ENCODE results near the gene SRGAP3.

SRGAP3 gene

DNA sequence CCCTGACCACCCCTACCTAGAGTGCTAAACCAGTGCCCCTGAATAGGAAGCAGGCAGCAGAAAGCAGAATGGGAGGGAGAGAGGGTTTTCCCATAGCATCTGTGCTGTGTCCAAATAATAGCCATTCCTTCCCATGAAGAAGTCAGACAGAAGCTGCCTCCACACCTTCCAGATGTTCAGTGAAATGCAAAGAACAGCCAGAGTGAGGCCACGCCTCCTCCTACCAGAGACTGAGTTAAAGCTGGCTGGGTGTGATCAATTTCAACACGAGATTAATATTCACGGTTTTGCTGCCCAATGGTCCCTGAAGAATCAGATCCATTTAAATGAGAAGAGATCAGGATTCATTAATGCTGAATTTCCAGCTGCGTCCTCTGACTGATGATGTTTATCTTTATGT is 111.8 kb downstream of the SRGAP3 start:
- TF ChIP-seq CTCF (IDR thresholded peaks at IDR 0.05), result no peak
- no peak for TF ChIP-seq ZFX (IDR thresholded peaks at IDR 0.05; ENCODE audit: borderline replicate concordance)
- H3K27ac ChIP-seq, result no peak overlapping the region

DNA sequence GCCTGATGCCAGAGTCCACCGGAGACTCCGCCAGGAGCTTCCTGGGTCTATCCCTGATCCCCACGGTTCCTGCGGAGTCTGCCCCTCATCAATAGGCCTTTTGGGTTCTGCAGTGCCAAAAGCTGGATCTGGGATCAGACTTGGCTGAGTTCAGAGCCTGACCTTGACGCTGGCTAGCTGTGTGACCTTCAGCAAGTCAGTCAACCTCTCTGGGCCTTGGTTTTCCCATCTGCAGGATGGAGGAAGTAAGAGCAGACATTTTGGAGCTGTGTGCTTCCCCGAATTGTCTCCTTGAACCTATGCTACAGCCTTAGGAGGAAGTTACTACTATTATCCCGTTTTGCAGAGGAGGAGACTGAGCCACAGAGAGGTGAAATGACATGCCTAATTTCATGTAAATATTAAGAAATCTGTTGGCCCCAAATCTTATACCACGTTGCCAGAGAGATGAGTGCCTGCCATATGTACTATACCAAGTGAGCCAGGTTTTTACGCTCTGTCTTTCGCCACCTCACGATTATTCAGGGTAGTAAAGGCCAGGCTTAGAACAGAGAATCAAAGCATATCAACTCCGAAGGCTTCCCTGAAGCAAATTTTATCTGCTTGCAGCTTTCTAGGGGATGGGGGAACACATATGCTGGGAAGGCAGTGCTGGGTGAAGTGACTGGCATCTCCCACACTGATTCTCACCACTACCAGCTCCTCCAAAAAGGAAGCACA is 112.5 kb downstream of the SRGAP3 start:
- TF ChIP-seq CTCF (IDR thresholded peaks at IDR 0.05), result no peak
- no peak for TF ChIP-seq ZFX (IDR thresholded peaks at IDR 0.05; ENCODE audit: borderline replicate concordance)
- H3K27ac ChIP-seq, result no peak overlapping the region

DNA sequence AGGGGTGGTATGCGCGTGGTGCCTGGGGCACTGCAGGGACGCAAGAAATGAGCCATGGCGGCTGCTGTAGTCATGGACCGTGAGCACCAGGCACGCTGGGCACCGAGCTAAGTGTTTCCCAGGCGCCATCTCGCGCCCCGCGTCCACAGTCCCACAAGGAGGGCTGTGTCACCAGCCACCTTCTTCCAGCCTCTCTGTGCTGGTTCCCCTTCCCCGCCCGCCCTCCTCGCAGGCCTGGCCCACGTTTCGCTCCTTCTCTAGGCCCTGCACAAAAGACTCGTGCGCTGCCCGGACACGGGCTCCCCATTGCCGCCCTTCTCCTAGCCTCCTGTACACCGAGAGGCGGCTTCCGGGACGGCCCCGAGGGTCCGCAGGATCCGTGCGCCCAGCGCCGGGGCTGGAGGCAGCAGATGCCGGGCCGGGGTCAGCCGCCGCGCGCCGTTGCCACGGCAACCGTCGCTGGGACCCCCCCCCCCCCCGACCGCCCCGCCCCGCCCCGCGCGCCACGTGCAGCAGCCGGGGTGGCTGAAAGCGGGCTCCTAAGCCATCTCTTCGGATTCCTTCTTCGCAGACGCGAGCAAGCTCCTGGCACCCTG is 113.4 kb downstream of the SRGAP3 start:
- no peak overlapping the region for H3K27ac ChIP-seq
- no peak for TF ChIP-seq ZFX (IDR thresholded peaks at IDR 0.05; ENCODE audit: borderline replicate concordance)
- TF ChIP-seq CTCF (IDR thresholded peaks at IDR 0.05), result no peak

GRCh38 chr3:9135526-9135925 is 113.9 kb downstream of the SRGAP3 start:
- no peak for TF ChIP-seq CTCF (IDR thresholded peaks at IDR 0.05)
- no peak overlapping the region for H3K27ac ChIP-seq

DNA sequence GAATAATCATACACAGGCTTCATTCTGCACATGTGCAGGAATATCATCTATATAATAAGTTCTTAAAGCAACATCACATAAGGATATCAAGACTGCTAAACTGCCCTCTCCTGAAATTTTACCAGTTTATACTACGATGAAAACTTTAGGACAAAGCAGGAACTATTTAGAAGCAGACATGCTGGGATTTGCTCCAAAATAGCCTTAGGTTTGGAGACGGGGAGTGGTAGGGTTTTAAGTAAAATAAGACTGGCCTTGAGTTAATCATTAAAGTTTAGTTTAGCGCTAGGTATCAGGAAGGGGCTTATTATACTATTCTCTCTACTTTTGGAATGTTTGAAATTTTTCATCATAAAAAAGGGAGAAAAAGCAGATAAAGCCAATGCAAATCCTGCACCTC is 115.8 kb downstream of the SRGAP3 start:
- no peak overlapping the region for H3K27ac ChIP-seq
- no peak for TF ChIP-seq CTCF (IDR thresholded peaks at IDR 0.05)
- TF ChIP-seq ZFX (IDR thresholded peaks at IDR 0.05; ENCODE audit: borderline replicate concordance), result no peak

DNA sequence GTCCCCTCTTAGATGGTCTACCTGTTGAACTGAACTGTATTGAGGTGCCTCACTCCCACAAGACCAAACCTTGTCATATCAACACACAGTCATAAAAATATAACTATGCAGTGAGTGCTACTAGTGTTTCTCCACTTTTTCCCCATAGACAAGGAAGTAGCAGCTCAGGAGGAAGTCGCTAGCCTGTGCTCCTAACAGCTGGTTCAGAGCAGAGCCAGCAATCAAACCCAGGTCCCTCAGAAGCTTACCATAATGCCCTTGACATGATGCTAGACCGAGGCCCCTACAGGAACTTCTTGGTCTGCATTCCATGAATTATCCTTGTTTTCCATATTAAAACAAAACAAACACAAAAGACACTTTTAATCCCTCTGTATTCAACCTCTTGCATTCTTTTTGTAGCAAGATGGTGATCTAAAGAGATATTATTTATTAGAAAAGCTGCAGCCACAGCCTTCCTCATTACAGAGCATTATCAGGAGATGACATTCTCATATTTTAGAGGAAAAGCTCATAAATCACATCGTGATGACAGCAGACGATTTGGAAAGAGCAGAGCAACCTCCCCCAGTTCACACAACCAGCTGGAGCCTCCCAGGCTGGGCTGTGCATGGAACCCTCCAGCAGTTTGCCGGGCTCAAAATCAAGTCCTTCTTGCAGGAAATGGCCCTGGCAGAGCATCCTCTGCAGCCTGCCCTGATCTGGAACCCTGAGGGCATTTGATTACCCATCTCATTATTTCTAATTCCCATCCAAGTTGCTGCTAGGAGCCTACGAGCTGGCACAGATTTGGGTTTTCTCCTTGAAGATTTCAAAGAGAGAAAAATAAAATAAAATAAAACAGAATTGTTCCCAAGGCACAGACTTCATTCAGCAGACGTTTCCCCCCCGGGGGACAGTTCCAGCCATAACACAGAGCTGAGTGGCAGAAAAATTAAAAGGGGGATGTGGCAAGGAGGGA is 118.8 kb downstream of the SRGAP3 start:
- H3K27ac ChIP-seq, result no peak overlapping the region
- no peak for TF ChIP-seq CTCF (IDR thresholded peaks at IDR 0.05)
- TF ChIP-seq ZFX (IDR thresholded peaks at IDR 0.05; ENCODE audit: borderline replicate concordance), result no peak
